WTC11 (cell line): ENCODE data around the gene VTI1B. TPM values are rescaled to one million over a fixed set of nuclear protein-coding genes. Genes with fewer than 3 reads are reported as not detected.

Source experiments
- ATAC-seq: fragments of 200-7000 bp; cut with Tn5 transposase; 2 replicates; pipeline ENCODE4 v1.10.0; 2021; ENCODE audit warnings: mild to moderate bottlenecking, moderate library complexity
- CTCF ChIA-PET: fragments of 300-600 bp; sonication (Branson Sonifier 250); formaldehyde crosslinking; loops from one replicate; lab custom pipeline; 2021; ENCODE audit warnings: antibody characterized with exemption; lab: Charles Lee
- POLR2A ChIA-PET: fragments of 350-600 bp; sonication (Branson Sonifier 250); formaldehyde crosslinking; loops from one replicate; lab custom pipeline; 2021; ENCODE audit warnings: antibody characterized with exemption; lab: Charles Lee
- DNase-seq: peaks from one replicate; pipeline ENCODE4 v3.0.0; 2021; ENCODE audit warnings: low spot score
- H3K27ac Mint-ChIP-seq: 2 replicates; pipeline ENCODE4 v1.8.0; 2021; ENCODE audit warnings: mixed read lengths
- H3K27me3 Mint-ChIP-seq: 2 replicates; pipeline ENCODE4 v1.8.0; 2021; ENCODE audit warnings: low read depth, mild to moderate bottlenecking, moderate library complexity, mixed read lengths
- H3K36me3 Mint-ChIP-seq: 2 replicates; pipeline ENCODE4 v1.8.0; 2021; ENCODE audit warnings: mixed read lengths
- H3K4me1 Mint-ChIP-seq: 2 replicates; pipeline ENCODE4 v1.8.0; 2022; ENCODE audit warnings: mixed read lengths
- H3K4me3 Mint-ChIP-seq: 2 replicates; pipeline ENCODE4 v1.8.0; 2021; ENCODE audit warnings: mild to moderate bottlenecking, moderate library complexity, mixed read lengths
- H3K9me3 Mint-ChIP-seq: 2 replicates; pipeline ENCODE4 v1.8.0; 2021; ENCODE audit warnings: mixed read lengths
- CREM ChIP-seq: sonication (generic); formaldehyde crosslinking; IDR thresholded peaks from 2 replicates; pipeline ENCODE4 v1.8.1; 2022; ENCODE audit warnings: mild to moderate bottlenecking, missing genetic modification reagents, moderate library complexity
- E2F1 ChIP-seq: sonication (generic); formaldehyde crosslinking; IDR thresholded peaks from 2 replicates; pipeline ENCODE4 v1.8.0; 2022; ENCODE audit warnings: mild to moderate bottlenecking, missing genetic modification reagents
- ELF4 ChIP-seq: sonication (generic); formaldehyde crosslinking; IDR thresholded peaks from 2 replicates; pipeline ENCODE4 v1.8.1; 2022; ENCODE audit warnings: low read depth, mild to moderate bottlenecking, moderate library complexity, missing genetic modification reagents
- FOXK1 ChIP-seq: sonication (generic); formaldehyde crosslinking; IDR thresholded peaks from 2 replicates; pipeline ENCODE4 v1.8.0; 2022; ENCODE audit warnings: mild to moderate bottlenecking, moderate library complexity, missing genetic modification reagents
- FOXP1 ChIP-seq: sonication (generic); formaldehyde crosslinking; IDR thresholded peaks from 2 replicates; pipeline ENCODE4 v1.8.0; 2022; ENCODE audit warnings: missing genetic modification reagents, mild to moderate bottlenecking, moderate library complexity, borderline replicate concordance
- GABPB1 ChIP-seq: sonication (generic); formaldehyde crosslinking; IDR thresholded peaks from 2 replicates; pipeline ENCODE4 v1.8.1; 2023; ENCODE audit warnings: mild to moderate bottlenecking, missing genetic modification reagents
- JAZF1 ChIP-seq: fragments of 250-450 bp; sonication (Bioruptor Pico); IDR thresholded peaks from 2 replicates; pipeline ENCODE4 v1.9.0; 2021; ENCODE audit warnings: moderate library complexity, mild to moderate bottlenecking, inconsistent platforms
- MAX ChIP-seq: sonication (generic); formaldehyde crosslinking; IDR thresholded peaks from 2 replicates; pipeline ENCODE4 v1.8.0; 2022; ENCODE audit warnings: mild to moderate bottlenecking, missing genetic modification reagents
- MXD4 ChIP-seq: fragments of 250-450 bp; sonication (Bioruptor Pico); IDR thresholded peaks from 2 replicates; pipeline ENCODE4 v1.8.0; 2021; ENCODE audit warnings: mild to moderate bottlenecking, moderate library complexity, borderline replicate concordance
- SOX15 ChIP-seq: fragments of 250-450 bp; sonication (Bioruptor Pico); IDR thresholded peaks from 2 replicates; pipeline ENCODE4 v1.9.0; 2021; ENCODE audit warnings: mild to moderate bottlenecking
- STAT6 ChIP-seq: sonication (generic); formaldehyde crosslinking; conservative IDR thresholded peaks from 2 replicates; pipeline ENCODE4 v1.8.1; 2023; ENCODE audit warnings: mild to moderate bottlenecking, low read depth, missing genetic modification reagents, moderate library complexity
- TEAD1 ChIP-seq: sonication (generic); formaldehyde crosslinking; IDR thresholded peaks from 2 replicates; pipeline ENCODE4 v1.8.0; 2022; ENCODE audit warnings: mild to moderate bottlenecking, missing genetic modification reagents
- ZBTB21 ChIP-seq: sonication (generic); formaldehyde crosslinking; IDR thresholded peaks from 2 replicates; pipeline ENCODE4 v1.8.1; 2023; ENCODE audit warnings: mild to moderate bottlenecking, missing genetic modification reagents, borderline replicate concordance
- ZNF281 ChIP-seq: sonication (generic); formaldehyde crosslinking; IDR thresholded peaks from 2 replicates; pipeline ENCODE4 v1.8.0; 2023; ENCODE audit warnings: mild to moderate bottlenecking, missing genetic modification reagents
- ZNF317 ChIP-seq: sonication (generic); formaldehyde crosslinking; IDR thresholded peaks from 2 replicates; pipeline ENCODE4 v1.8.1; 2023; ENCODE audit warnings: low read depth, mild to moderate bottlenecking, moderate library complexity, missing genetic modification reagents, borderline replicate concordance
- ZNF671 ChIP-seq: fragments of 250-450 bp; sonication (Bioruptor Pico); IDR thresholded peaks from 2 replicates; pipeline ENCODE4 v1.8.0; 2021; ENCODE audit warnings: mild to moderate bottlenecking
- total RNA-seq: library from RNA; stranded (reverse); gene quantifications from 3 replicates; pipeline ENCODE4 v1.2.3, GENCODE V29; 2021
- TF ChIP-seq, protein P1 (sequence below): sonication (generic); formaldehyde crosslinking; IDR thresholded peaks from 2 replicates; pipeline ENCODE4 v1.8.1; 2022; ENCODE audit warnings: mild to moderate bottlenecking, moderate library complexity, missing genetic modification reagents
- TF ChIP-seq, protein P2 (sequence below): sonication (generic); formaldehyde crosslinking; IDR thresholded peaks from 2 replicates; pipeline ENCODE4 v1.8.0; 2022; ENCODE audit warnings: missing genetic modification reagents
- TF ChIP-seq, protein P3 (sequence below): sonication (generic); formaldehyde crosslinking; conservative IDR thresholded peaks from 2 replicates; pipeline ENCODE4 v1.8.1; 2022; ENCODE audit warnings: mild to moderate bottlenecking, missing genetic modification reagents

The VTI1B gene
- total RNA-seq, 1 experiment from 2014 or later: 108 TPM

DNA sequence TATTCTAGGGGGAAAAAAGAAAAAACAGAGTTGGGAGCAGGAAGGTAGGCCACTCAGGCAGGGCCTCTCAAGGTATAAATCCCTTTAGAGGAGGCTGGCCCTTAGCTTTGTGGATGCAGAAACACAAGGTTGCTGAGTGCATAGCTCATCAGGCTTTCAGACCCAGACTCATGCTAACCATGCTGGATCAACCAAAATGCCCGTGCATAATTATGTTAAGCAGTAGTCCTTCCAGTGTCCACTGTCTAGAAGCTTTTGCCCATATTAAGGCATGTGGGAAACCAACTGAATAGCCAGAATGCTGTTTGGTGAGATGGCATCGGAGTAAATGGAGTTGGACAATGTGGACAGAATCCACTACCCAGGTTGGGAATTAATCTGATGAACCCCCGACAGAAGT, 35.8 kb downstream of the VTI1B start (continued):
- no peak for TF ChIP-seq ZNF281
- no peak for TF ChIP-seq FOXK1 (CRISPR knock-in tag)
- TF ChIP-seq, protein P1, sequence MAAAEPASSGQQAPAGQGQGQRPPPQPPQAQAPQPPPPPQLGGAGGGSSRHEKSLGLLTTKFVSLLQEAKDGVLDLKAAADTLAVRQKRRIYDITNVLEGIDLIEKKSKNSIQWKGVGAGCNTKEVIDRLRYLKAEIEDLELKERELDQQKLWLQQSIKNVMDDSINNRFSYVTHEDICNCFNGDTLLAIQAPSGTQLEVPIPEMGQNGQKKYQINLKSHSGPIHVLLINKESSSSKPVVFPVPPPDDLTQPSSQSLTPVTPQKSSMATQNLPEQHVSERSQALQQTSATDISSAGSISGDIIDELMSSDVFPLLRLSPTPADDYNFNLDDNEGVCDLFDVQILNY: no peak
- TF ChIP-seq ZNF317: no peak
- TF ChIP-seq, protein P2, sequence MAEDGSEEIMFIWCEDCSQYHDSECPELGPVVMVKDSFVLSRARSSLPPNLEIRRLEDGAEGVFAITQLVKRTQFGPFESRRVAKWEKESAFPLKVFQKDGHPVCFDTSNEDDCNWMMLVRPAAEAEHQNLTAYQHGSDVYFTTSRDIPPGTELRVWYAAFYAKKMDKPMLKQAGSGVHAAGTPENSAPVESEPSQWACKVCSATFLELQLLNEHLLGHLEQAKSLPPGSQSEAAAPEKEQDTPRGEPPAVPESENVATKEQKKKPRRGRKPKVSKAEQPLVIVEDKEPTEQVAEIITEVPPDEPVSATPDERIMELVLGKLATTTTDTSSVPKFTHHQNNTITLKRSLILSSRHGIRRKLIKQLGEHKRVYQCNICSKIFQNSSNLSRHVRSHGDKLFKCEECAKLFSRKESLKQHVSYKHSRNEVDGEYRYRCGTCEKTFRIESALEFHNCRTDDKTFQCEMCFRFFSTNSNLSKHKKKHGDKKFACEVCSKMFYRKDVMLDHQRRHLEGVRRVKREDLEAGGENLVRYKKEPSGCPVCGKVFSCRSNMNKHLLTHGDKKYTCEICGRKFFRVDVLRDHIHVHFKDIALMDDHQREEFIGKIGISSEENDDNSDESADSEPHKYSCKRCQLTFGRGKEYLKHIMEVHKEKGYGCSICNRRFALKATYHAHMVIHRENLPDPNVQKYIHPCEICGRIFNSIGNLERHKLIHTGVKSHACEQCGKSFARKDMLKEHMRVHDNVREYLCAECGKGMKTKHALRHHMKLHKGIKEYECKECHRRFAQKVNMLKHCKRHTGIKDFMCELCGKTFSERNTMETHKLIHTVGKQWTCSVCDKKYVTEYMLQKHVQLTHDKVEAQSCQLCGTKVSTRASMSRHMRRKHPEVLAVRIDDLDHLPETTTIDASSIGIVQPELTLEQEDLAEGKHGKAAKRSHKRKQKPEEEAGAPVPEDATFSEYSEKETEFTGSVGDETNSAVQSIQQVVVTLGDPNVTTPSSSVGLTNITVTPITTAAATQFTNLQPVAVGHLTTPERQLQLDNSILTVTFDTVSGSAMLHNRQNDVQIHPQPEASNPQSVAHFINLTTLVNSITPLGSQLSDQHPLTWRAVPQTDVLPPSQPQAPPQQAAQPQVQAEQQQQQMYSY (CRISPR knock-in tag): no peak
- no peak for TF ChIP-seq SOX15 (CRISPR knock-in tag)
- TF ChIP-seq ELF4 (CRISPR knock-in tag): no peak
- TF ChIP-seq TEAD1: no peak

- POLR2A ChIA-PET: no interaction called here
- Mint-ChIP-seq H3K27me3 (no peaks in the 10 kb centered on the region), H3K27ac (no peak overlapping the region), H3K4me1 (no peaks in the 10 kb centered on the region), H3K4me3 (no peak overlapping the region), H3K9me3 (no peaks in the 10 kb centered on the region; the same call in 1 of the 2 replicates), H3K36me3 (peaks cover 5% of the 10 kb centered on the region)
- CTCF ChIA-PET: interaction anchor here (1.0 to 1.4 kb wide), 4 partner anchors 18 to 209 kb away, joined by 3 to 4 read pairs (median 4); partner anchors contain the start of gene PIGH
- ATAC-seq (no peak), DNase-seq (no peak)
- TF ChIP-seq GABPB1 (CRISPR knock-in tag) (peak; percentile 76), CREM (no peak)
Measured at GRCh38 chr14:67636361-67636919, 38.0 kb downstream of the VTI1B start.

DNA sequence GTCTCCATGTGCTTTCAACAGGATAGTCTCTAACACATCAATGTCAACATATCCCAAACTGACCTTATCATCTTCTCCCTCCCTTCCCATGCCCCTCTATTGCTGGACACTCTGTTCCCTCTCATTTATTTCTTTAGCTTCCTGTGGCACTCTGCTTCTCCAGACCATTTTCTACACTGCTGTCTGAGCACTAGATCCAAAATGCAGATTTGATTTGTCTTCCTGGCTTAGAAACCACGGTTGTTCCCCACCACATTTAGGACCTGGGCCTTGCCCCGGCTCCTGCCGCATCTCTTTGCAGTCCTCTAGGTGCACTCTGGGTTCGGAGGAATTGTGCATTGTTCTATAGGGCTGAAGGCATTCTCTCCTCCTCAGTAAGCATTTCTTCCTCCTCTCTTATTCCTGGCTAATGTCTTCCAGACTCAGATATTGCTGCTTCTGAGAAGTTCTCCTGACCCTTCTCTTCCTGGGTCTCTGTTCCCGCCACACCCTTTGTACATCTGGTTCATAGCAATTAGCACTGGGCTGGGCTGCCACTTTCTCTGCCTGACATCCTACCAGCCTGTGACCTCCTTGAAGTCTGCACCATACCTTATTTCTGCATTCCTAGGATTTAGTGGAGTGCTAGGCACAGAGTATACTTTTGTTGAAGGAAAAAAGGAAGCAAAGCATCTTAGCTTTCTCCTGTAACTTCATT, 40.8 kb downstream of the VTI1B start:
- peaks cover 5% of the 10 kb centered on the region for H3K36me3 Mint-ChIP-seq
- no peaks in the 10 kb centered on the region for H3K27me3 Mint-ChIP-seq
- H3K4me1 Mint-ChIP-seq: no peaks in the 10 kb centered on the region
- ATAC-seq: no peak
- no peak overlapping the region for H3K4me3 Mint-ChIP-seq
- DNase-seq: no peak
- no peak overlapping the region for H3K27ac Mint-ChIP-seq
- H3K9me3 Mint-ChIP-seq: no peaks in the 10 kb centered on the region; the same call in 1 of the 2 replicates
- CTCF ChIA-PET: interaction anchor here (1.1 kb wide), 1 partner anchor 107 kb away, joined by 3 read pairs; no protein-coding TSS in a partner anchor
- POLR2A ChIA-PET: no interaction called here
- TF ChIP-seq FOXP1 (CRISPR knock-in tag): no peak
- TF ChIP-seq, protein P3, sequence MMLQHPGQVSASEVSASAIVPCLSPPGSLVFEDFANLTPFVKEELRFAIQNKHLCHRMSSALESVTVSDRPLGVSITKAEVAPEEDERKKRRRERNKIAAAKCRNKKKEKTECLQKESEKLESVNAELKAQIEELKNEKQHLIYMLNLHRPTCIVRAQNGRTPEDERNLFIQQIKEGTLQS (CRISPR knock-in tag): no peak
- TF ChIP-seq STAT6 (CRISPR knock-in tag): no peak
- TF ChIP-seq JAZF1: no peak
- no peak for TF ChIP-seq MXD4 (CRISPR knock-in tag)
- no peak for TF ChIP-seq ZNF671
- no peak for TF ChIP-seq ZBTB21 (CRISPR knock-in tag)
- no peak for TF ChIP-seq MAX (CRISPR knock-in tag)
- no peak for TF ChIP-seq E2F1 (CRISPR knock-in tag)
